NCI-H1930 (cell line): ENCODE data around the gene PRKAR1B.

Source experiments
- DNase-seq, 2 experiments: peaks; one replicate each; lab custom pipeline; 2025; lab: John Stamatoyannopoulos, UW

The PRKAR1B gene

DNA sequence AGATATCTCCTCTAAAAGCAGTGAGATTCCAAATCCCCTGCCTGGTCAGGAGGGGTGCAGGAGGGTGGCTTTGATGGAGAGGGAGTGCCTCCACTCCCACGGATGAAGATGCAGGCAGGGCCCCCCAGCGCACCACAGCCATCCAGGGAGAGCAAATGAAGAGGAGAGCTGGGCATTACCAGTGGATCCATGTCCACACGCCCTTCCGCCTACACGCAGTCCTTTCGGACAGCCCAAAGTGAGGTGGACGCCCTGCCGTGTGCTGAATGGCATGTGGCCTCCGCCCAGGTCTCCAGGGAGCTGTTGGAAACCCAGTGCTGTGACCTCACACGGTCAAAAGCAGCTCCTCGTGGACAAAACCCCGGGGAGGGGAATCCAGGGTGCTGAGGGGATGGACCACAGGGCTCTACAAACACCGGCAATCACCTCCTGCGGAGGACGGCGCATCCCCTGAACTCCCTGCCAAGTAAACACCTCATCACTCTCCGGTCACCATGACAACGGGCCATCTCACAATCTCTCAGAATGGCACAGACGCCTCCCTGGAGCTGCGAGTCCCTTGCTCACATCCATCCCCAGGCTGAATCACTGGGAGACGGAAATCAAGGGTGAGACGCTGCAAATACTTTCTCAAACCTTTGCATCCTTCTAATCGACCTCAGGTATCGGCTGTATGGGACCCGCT, 35.6 kb downstream of the PRKAR1B start:
- DNase-seq, result no peak

GRCh38 chr7:690478-691360, 36.4 kb downstream of the PRKAR1B start:
- no peak for DNase-seq

GRCh38 chr7:685540-685939, 41.5 kb downstream of the PRKAR1B start:
- no peak for DNase-seq

- no peak for DNase-seq
Measured at GRCh38 chr7:684416-684815, 42.7 kb downstream of the PRKAR1B start.

DNA sequence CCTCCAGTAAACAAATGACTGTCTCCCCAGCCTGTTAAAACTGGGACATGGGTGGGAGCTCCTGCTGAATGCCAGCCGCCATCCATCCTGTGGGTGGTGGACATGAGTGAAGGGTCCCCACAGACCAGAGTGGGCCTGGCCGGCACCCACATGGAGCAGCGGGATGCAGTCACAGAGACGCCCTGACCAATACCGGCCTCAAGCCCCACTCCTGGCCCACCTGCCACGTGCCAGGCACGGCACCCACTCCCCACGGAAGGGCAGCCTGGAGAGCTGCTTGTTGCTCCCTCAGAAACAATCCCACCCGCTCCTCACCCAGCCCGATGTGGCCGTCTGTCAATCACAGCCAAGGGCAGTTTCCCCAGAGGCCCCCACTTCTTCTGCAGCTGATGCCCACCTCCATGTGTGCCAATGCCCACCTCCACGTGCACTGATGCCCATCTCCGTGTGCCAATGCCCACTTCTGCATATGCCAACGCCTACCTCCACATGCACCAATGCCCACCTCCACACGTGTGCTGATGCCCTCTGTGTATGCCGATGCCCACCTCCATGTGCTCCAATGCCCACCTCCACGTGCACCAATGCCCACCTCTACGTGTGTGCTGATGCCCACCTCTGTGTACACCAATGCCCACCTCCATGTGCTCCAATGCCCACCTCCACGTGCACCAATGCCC, 43.4 kb downstream of the PRKAR1B start:
- DNase-seq, result no peak

DNA sequence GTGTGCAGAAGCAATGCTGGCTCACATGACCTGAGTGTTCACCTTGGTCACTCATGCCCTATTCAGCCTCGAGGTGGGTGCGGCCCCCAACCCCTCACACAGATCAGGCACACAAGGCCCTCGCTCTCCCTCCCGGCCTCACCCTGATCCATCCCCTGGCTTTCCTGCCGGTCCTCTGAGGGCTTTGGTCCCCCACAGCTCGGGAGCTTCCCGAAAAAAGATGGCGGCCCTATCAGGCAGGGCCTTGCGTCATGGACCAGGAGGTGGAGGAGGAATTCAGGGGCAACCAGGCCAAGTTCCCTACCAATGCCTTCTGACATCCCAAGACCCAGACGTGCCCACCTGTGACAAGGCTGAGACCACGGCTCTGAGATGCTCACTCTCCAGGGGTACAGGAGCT, 44.3 kb downstream of the PRKAR1B start:
- DNase-seq, result no peak

GRCh38 chr7:681551-682307, 45.4 kb downstream of the PRKAR1B start:
- no peak for DNase-seq

DNA sequence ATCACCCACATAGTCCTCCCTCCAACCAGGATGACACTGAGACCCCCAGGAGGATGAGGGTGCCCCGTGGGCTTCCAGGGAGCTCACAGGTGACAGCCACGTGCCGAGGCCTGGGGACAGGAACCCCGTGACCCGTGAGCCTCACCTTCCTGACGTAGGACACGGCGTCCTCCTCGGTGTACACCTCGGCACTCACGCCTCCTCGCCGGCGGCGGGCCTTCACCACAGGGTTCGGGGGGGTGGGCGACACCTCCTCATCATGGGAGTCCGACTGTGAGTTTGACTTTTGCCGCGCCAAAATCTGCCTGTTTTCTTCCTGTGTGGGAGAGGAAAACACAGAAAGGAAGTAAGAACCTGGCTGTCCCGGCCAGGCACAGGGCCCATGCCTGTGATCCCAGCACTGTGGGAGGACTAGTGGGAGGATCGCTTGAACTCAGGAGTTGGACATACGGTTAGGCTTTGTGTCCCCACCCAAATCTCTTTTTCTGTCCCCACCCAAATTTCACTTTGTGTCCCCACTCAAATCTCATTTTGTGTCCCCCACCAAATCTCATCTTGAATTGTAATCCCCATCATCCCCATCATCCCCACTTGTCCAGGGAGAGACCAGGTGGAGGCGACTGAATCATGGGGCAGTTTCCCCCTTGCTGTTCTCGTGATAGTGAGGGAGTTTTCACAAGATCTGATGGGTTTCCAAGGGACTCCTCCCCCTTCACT, 46.5 kb downstream of the PRKAR1B start:
- no peak for DNase-seq

GRCh38 chr7:676972-677385, 50.1 kb downstream of the PRKAR1B start:
- DNase-seq, result no peak

GRCh38 chr7:676246-676971, 50.7 kb downstream of the PRKAR1B start:
- DNase-seq, result no peak

DNA sequence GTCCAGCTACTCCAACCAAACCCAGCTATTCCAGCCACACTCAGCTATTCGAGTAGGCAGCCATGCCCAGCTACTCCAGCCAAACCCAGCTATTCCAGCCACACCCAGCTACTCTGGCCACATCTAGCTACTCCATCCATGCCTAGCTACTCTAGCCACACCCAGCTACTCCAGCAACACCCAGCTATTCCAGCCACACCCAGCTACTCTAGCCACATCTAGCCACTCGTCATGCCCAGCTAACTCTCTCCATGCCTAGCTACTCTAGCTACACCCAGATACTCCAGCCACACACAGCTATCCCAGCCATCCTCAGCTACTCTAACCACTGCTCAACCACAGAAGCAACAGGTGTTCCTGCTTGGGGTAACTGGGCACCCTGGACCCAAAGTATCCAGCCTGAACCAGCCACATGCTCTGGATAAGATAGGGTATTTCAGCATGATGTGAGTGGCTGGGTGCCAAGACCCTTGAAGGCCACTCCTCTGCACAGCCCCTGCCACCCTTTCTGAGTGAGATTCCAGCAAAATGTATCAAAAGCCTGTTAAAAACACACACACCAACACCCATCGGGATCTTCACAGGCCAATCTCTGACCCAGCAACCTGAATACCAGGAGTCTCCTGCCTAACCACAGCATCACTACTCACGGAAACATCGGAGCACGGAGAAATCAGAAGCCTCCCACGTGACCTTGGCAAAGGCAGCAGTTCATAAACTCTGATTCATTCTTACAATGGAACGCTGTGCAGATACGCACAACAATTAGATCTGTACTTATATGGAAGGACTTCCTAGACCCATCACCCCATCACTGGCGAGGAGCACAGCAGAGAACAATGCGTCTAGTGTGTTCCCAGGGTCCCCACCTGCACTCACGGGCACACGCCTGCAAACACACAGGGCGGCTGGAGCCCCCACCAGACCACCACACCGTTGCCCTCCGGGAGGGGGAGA, 52.3 kb downstream of the PRKAR1B start:
- DNase-seq, result no peak

DNA sequence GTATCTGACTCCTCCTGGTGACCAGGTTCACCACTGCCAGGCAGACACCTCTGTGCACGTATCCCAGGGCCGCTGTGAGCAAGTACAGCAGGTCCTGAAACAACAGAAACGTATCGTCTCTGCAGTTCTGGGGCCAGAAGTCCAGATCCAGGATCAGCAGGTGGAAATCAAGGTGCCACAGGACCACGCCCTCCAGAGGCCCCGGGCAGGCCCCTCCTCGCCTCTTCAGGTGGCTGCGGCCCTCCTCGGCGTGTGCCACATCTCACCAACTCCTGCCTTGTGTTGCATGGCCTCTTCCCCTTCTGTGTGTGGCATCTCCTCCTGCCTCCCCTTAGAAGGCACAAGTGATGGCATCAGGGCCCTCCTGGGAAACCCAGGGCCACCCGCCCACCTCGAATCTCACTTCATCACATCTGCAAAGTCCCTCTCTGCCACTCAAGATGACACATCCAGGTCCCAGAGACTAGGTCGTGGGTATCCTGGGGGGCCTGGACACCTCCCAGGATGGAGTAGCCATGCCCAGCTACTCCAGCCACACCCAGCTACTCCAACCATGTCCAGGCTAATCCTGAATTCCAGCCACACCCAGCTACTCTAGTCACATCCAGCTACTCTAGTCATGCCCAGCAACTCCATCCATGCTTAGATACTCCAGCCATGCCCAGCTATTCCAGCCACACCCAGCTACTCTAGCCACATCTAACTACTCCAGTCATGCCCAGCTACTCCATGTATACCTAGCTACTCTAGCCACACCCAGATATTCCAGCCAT, 53.2 kb downstream of the PRKAR1B start:
- DNase-seq, result no peak

DNA sequence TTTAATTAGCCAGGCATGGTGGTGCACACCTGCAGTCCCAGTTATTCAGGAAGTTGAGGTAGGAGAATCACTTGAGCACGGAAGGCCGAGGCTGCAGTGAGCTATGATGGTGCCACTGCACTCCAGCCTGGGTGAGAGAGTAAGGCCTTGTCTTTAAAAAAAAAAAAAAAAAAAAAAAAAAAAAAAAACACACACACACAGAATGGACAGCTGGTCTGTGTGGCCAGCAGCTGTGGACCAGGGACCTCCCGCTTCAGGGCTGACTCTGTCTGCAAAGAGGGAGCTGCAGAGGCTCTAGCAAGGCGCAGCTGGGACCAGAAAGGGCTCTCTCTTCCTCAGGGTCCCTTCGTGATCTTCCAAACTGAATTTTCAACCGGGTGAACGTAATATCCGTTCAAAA, 54.2 kb downstream of the PRKAR1B start:
- no peak for DNase-seq

DNA sequence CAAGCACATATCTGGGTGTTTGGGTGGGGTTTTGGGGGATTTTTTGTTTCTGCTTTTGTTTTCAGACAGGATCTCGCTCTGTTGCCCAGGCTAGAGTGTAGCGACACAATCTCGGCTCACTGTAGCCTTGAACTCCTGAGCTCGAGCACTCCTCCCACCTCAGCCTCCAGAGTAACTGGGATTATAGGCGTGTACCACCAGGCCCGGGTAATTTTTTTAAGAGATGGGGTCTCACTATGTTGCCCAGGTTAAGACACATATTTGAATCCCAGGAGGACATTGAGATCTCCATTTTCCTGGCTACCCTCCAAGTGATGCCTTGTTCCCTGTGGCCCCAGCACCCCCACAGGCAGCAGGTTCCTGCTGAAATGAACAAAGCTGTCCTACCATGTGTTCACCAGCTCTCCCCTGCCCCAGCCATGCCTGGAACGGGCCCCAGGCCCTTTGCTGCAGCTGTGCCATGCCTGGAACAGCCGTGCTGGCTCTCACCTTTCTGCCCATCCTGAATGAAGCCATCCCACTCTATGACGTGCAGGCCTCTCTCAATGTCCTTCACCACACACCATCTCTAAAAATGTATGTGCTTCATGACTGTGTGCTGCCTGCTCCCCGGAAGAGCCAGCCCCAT, 55.6 kb downstream of the PRKAR1B start:
- DNase-seq, result no peak

DNA sequence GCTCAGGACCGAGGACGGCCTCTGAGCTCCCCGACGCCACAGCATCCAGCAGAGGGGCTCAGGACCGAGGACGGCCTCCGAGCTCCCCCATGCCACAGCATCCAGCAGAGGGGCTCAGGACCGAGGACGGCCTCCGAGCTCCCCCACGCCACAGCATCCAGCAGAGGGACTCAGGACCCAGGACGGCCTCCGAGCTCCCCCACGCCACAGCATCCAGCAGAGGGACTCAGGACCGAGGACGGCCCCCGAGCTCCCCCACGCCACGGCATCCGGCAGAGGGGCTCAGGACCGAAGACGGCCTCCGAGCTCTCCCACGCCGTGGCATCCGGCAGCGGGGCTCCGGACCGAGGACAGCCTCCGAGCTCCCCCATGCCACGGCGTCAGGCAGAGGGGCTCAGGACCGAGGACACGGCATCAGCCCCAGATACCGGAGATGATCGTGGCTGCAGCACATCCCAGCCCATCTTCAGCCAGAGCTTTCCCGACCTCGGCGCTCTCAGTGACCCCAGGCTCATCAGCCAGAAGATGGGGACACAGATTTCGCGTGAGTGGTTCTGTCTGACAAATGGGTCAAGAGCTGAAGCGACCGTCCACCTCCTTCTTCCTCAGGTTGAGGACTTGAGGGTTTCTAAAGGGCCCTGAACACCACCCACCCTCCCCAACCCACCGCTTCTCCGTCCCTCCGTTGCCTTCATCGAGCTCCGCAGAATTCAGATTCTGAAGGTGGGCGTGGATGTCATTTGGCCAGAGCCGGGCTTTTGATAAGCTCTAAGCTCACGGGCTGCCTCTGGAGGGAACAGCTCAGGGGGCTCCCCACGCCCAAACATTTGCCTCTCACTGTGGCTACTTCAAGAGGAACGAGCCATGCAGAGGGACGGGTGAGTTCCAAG, 56.3 kb downstream of the PRKAR1B start:
- DNase-seq, result no peak

DNA sequence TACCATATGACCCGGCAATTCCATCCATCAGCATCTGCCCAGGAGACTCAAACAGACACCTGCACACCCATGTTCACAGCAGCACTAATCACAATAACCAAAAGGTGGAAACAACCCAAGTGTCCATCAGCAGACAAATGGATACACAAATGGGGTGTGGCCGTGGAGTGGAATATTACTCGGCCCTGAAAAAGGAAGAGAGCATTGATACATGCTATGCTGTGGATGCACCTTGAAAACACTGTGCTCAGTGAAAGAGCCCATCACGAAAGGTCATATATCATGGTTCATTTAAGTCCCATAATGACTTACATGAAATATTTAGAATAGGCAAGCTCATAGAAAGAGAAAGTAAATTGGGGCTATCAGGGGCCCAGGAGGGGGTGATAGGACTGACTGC, 58.1 kb downstream of the PRKAR1B start:
- no peak for DNase-seq
